Vagina (tissue), 2 donors: Measurements from ENCODE around the gene CCL20. TPM values are rescaled to one million over a fixed set of nuclear protein-coding genes. Genes with fewer than 3 reads are reported as not detected.

Experiments used
- DNase-seq, 2 donors: peaks; one replicate each; pipeline ENCODE4 v3.0.0-alpha.2; 2017; ENCODE audit errors: extremely low spot score in 2 of 2
- H3K27ac ChIP-seq: fragments of 200-600 bp; sonication (generic); one replicate; pipeline ENCODE4 v1.5.1; 2019
- H3K27me3 ChIP-seq: fragments of 200-600 bp; sonication (generic); one replicate; pipeline ENCODE4 v1.5.1; 2019
- H3K36me3 ChIP-seq, 2 donors: fragments of 200-600 bp; sonication (generic); one replicate each; pipeline ENCODE4 v1.5.1; 2017 to 2019
- H3K4me1 ChIP-seq: fragments of 200-600 bp; sonication (generic); one replicate; pipeline ENCODE4 v1.5.1; 2019
- H3K4me3 ChIP-seq, 2 donors: fragments of 200-600 bp; sonication (generic); 1 replicate in 1 of 2; 2 replicates in 1 of 2; pipeline ENCODE4 v1.5.1; 2016 to 2019
- H3K9me3 ChIP-seq: fragments of 200-600 bp; sonication (generic); one replicate; pipeline ENCODE4 v1.5.1; 2019
- CTCF ChIP-seq, 3 experiments: fragments of 450-650 bp in 2 of 3; fragments of 200-600 bp in 1 of 3; sonication (generic) in 1 of 3; IDR thresholded peaks; one replicate each; pipeline ENCODE4 v1.5.1; 2017 to 2019; ENCODE audit warnings: antibody characterized with exemption in 3 of 3, mild to moderate bottlenecking in 2 of 3, moderate library complexity in 2 of 3
- POLR2A ChIP-seq, 2 donors: fragments of 450-650 bp; IDR thresholded peaks; one replicate each; pipeline ENCODE4 v1.6.1; 2017; ENCODE audit warnings: antibody characterized with exemption in 2 of 2, mild to moderate bottlenecking in 2 of 2, moderate library complexity in 2 of 2
- POLR2AphosphoS5 ChIP-seq, 2 donors: sonication (generic); formaldehyde crosslinking; IDR thresholded peaks; one replicate each; pipeline ENCODE4 v1.9.0; 2017; ENCODE audit warnings: antibody characterized with exemption in 2 of 2, mild to moderate bottlenecking in 2 of 2, low read depth in 1 of 2; ENCODE audit not compliant: insufficient read depth in 1 of 2
- intact Hi-C: fragments of 100-400 bp; cut with DNase I; formaldehyde crosslinking; loops from one replicate; pipeline ENCODE4 v1.15.1; 2023
- total RNA-seq: library from RNA; depleted of rRNA; stranded (reverse); fragments of >200 nt; gene quantifications from one replicate; pipeline ENCODE4 v1.2.3, GENCODE V29; 2016

The CCL20 gene
- total RNA-seq, 1 donor from 2014 or later = not detected

GRCh38 chr2:227823922-227824321, 10.3 kb downstream of the CCL20 start:
- no peaks in the 10 kb centered on the region for H3K9me3 ChIP-seq
- H3K27ac ChIP-seq = no peak overlapping the region
- TF ChIP-seq POLR2A (IDR thresholded peaks at IDR 0.05) (no peak), CTCF (IDR thresholded peaks at IDR 0.05) (no peak), POLR2AphosphoS5 (IDR thresholded peaks at IDR 0.05; ENCODE audit: insufficient read depth in 1 of 2, low read depth in 1 of 2) (no peak)
- intact Hi-C loops = no loop called here
- no peak for DNase-seq
- peaks cover 4% of the 10 kb centered on the region for H3K4me1 ChIP-seq
- H3K4me3 ChIP-seq = no peak overlapping the region
- H3K27me3 ChIP-seq = no peaks in the 10 kb centered on the region
- H3K36me3 ChIP-seq = no peaks in the 10 kb centered on the region

GRCh38 chr2:227824711-227825110, 11.1 kb downstream of the CCL20 start:
- TF ChIP-seq POLR2A (IDR thresholded peaks at IDR 0.05) (no peak), POLR2AphosphoS5 (IDR thresholded peaks at IDR 0.05; ENCODE audit: insufficient read depth in 1 of 2, low read depth in 1 of 2) (no peak), CTCF (IDR thresholded peaks at IDR 0.05) (no peak)
- no peaks in the 10 kb centered on the region for H3K27me3 ChIP-seq
- no peak overlapping the region for H3K4me3 ChIP-seq
- no peaks in the 10 kb centered on the region for H3K36me3 ChIP-seq
- H3K27ac ChIP-seq = no peak overlapping the region
- no peak for DNase-seq
- intact Hi-C loops = no loop called here
- H3K4me1 ChIP-seq = peaks cover 4% of the 10 kb centered on the region
- no peaks in the 10 kb centered on the region for H3K9me3 ChIP-seq

- Histone ChIP-seq H3K4me1 (peaks cover 4% of the 10 kb centered on the region), H3K27ac (no peak overlapping the region), H3K4me3 (no peak overlapping the region), H3K9me3 (no peaks in the 10 kb centered on the region), H3K36me3 (no peaks in the 10 kb centered on the region), H3K27me3 (no peaks in the 10 kb centered on the region)
- TF ChIP-seq POLR2A (IDR thresholded peaks at IDR 0.05) = no peak
- no peak for TF ChIP-seq CTCF (IDR thresholded peaks at IDR 0.05)
- peak in 1 of 2 donors; percentile 32 for TF ChIP-seq POLR2AphosphoS5 (IDR thresholded peaks at IDR 0.05; ENCODE audit: insufficient read depth in 1 of 2, low read depth in 1 of 2)
- intact Hi-C loops = no loop called here
- DNase-seq = no peak
Observed at GRCh38 chr2:227826019-227826521, 12.4 kb downstream of the CCL20 start.

- Histone ChIP-seq H3K4me3 (no peak overlapping the region), H3K4me1 (peaks cover 4% of the 10 kb centered on the region), H3K27ac (no peak overlapping the region), H3K9me3 (no peaks in the 10 kb centered on the region), H3K27me3 (no peaks in the 10 kb centered on the region), H3K36me3 (no peaks in the 10 kb centered on the region)
- DNase-seq = no peak
- TF ChIP-seq CTCF (IDR thresholded peaks at IDR 0.05) (no peak), POLR2AphosphoS5 (IDR thresholded peaks at IDR 0.05; ENCODE audit: insufficient read depth in 1 of 2, low read depth in 1 of 2) (no peak), POLR2A (IDR thresholded peaks at IDR 0.05) (no peak)
- intact Hi-C loops = no loop called here
Observed at GRCh38 chr2:227826563-227826962, 12.9 kb downstream of the CCL20 start.

GRCh38 chr2:227827143-227827542, 13.5 kb downstream of the CCL20 start:
- no peak overlapping the region for H3K27ac ChIP-seq
- DNase-seq = no peak
- H3K27me3 ChIP-seq = no peaks in the 10 kb centered on the region
- TF ChIP-seq POLR2AphosphoS5 (IDR thresholded peaks at IDR 0.05; ENCODE audit: insufficient read depth in 1 of 2, low read depth in 1 of 2) (no peak), POLR2A (IDR thresholded peaks at IDR 0.05) (no peak), CTCF (IDR thresholded peaks at IDR 0.05) (no peak)
- intact Hi-C loops = no loop called here
- H3K4me3 ChIP-seq = no peak overlapping the region
- H3K36me3 ChIP-seq = no peaks in the 10 kb centered on the region
- peaks cover 4% of the 10 kb centered on the region for H3K4me1 ChIP-seq
- H3K9me3 ChIP-seq = no peaks in the 10 kb centered on the region
